Osteoblast (primary cell): ENCODE results near the gene PITX1. TPM values are rescaled to one million over a fixed set of nuclear protein-coding genes. Genes with fewer than 3 reads are reported as not detected.

ENCODE experiments used
- DNase-seq: peaks from one replicate; pipeline ENCODE4 v3.0.0; 2011; ENCODE audit warnings: low spot score, mixed read lengths; ENCODE audit not compliant: insufficient read length; ENCODE audit errors: missing footprints
- H2AFZ ChIP-seq: 2 replicates; pipeline ENCODE4 v1.6.0; 2011; ENCODE audit warnings: mild to moderate bottlenecking, low read length
- H3K27ac ChIP-seq: 2 replicates; pipeline ENCODE4 v1.5.1; 2011; ENCODE audit warnings: mild to moderate bottlenecking, low read depth, low read length, moderate library complexity
- H3K27me3 ChIP-seq: 2 replicates; pipeline ENCODE4 v1.6.0; 2012; ENCODE audit warnings: mild to moderate bottlenecking, control low read depth, inconsistent platforms, low read length, moderate library complexity; ENCODE audit not compliant: insufficient read depth
- H3K36me3 ChIP-seq: 2 replicates; pipeline ENCODE4 v1.5.1; 2011; ENCODE audit warnings: mild to moderate bottlenecking, low read length, control low read depth, moderate library complexity; ENCODE audit not compliant: insufficient read depth
- H3K4me1 ChIP-seq: 2 replicates; pipeline ENCODE4 v1.5.1; 2011; ENCODE audit warnings: mild to moderate bottlenecking, low read length, control low read depth, moderate library complexity; ENCODE audit not compliant: insufficient read depth
- H3K4me2 ChIP-seq: 2 replicates; pipeline ENCODE4 v1.6.0; 2011; ENCODE audit warnings: mild to moderate bottlenecking, low read length; ENCODE audit not compliant: insufficient read depth
- H3K4me3 ChIP-seq: fragments of 200-600 bp; sonication (generic); 3 replicates; pipeline ENCODE4 v1.5.1; 2012; ENCODE audit warnings: mild to moderate bottlenecking, low read length, inconsistent platforms; ENCODE audit not compliant: insufficient read depth
- H3K79me2 ChIP-seq: 2 replicates; pipeline ENCODE4 v1.6.0; 2012; ENCODE audit warnings: mild to moderate bottlenecking, low read length, control low read depth, inconsistent platforms; ENCODE audit not compliant: insufficient read depth
- H3K9me3 ChIP-seq: 2 replicates; pipeline ENCODE4 v1.5.1; 2011; ENCODE audit warnings: low read depth, low read length, control low read depth
- H4K20me1 ChIP-seq: 2 replicates; pipeline ENCODE4 v1.6.0; 2012; ENCODE audit warnings: mild to moderate bottlenecking, low read length, control low read depth; ENCODE audit not compliant: insufficient read depth
- CTCF ChIP-seq: IDR thresholded peaks from 2 replicates; pipeline ENCODE4 v1.5.1; 2011; ENCODE audit warnings: mild to moderate bottlenecking, low read depth, low read length, moderate library complexity; ENCODE audit errors: extremely low read depth
- total RNA-seq: library from RNA; depleted of rRNA; stranded (reverse); fragments of >200 nt; gene quantifications from 2 replicates; pipeline ENCODE4 v1.2.3, GENCODE V29; 2012

Gene PITX1
- total RNA-seq, 1 donor, result 9.8 TPM

DNA sequence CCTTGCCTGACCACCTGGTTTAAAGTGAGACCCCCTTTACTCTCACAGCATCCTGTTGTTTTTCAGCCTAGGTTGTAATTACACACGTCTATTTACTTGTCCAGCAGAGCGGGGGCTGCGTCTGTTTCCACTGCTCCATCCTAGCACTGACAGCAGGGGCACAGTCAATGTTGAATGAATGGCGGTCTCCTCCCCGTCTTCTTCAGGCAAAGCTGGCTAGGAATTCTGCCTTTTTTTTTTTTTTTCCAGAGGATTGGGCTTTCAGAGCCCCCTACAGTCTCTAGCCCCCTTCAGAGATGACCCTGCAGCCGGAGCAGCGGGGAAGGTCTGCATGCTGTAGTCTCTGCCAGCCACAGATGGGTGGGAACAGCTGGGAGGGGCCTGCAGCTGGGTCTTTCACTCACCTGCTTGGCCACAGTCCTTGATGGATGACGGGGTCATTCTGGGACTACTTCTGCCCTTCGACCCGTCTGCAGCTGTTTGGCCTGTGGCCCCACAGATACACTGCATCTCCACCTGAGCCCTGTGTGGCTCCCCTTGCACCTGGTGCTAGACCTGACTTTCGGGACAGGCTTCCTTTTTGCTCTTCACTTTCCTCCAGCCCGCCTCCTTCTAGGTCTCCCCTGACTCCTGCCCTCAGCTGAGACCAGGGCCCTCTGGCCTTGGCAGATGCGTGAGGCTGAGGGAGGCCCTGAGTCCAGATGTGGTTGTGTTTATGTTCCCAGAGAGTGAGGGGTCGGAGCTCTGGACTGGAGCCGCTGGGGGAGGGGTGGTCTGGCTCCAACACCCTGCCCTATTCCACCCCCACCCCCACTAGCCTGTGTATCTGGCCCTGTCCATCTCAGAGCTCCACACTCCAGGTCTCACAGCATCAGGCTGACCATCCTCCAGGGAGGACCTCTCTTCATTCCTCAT is 8.0 kb downstream of the PITX1 start:
- Histone ChIP-seq H3K36me3 (peaks cover 13% of the 10 kb centered on the region), H2AFZ (no peak overlapping the region), H3K27ac (no peak overlapping the region), H3K9me3 (no peaks in the 10 kb centered on the region), H3K79me2 (peaks cover 54% of the 10 kb centered on the region), H3K4me3 (no peak overlapping the region), H3K27me3 (no peaks in the 10 kb centered on the region), H4K20me1 (no peaks in the 10 kb centered on the region), H3K4me1 (peaks cover 3% of the 10 kb centered on the region), H3K4me2 (no peak overlapping the region)
- no peak for TF ChIP-seq CTCF
- peak; percentile 78 for DNase-seq

DNA sequence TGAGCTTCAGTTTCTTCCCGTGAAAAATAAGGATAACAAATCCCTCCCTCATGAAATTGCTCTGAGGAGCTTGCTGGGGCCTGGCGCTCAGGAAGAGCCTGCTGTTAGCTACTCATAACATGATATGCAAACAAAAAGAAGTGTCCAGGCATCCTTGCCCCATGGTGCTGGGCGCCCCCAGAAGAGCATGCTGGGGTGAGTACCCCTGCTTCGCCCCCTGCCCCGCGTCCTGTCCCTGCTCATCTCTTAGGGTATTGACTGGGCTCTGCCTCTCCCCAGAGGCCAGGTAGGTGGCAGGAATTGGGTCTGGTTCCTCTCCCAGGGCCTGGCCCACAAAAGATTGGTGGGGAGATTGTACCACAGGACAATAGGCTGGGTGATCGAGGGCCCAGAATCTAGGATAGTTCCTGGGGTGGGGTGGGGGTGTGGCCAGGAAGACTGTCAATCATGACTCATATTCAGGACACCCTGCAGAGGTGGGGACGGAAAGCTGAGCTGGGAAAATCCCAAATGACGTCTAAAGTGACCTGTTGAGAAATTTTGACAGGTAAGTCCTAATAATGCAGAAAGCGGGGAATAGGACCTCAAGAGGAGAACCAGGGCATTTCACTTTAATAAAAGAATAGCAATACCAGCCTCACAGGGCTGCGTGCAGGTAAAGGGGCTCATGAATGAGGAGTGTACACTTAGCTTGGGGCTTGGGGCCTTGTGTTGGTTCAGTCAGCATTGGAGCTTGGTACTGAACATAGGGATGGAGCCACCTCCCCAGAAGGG is 8.9 kb downstream of the PITX1 start:
- H3K36me3 ChIP-seq, result peaks cover 13% of the 10 kb centered on the region
- H3K4me1 ChIP-seq, result peaks cover 3% of the 10 kb centered on the region
- no peaks in the 10 kb centered on the region for H4K20me1 ChIP-seq
- no peak overlapping the region for H3K27ac ChIP-seq
- H3K4me2 ChIP-seq, result no peak overlapping the region
- no peak overlapping the region for H2AFZ ChIP-seq
- peak; percentile 54 for DNase-seq
- no peak for TF ChIP-seq CTCF
- H3K27me3 ChIP-seq, result no peaks in the 10 kb centered on the region
- H3K4me3 ChIP-seq, result no peak overlapping the region
- peaks cover 45% of the 10 kb centered on the region for H3K79me2 ChIP-seq
- no peaks in the 10 kb centered on the region for H3K9me3 ChIP-seq

DNA sequence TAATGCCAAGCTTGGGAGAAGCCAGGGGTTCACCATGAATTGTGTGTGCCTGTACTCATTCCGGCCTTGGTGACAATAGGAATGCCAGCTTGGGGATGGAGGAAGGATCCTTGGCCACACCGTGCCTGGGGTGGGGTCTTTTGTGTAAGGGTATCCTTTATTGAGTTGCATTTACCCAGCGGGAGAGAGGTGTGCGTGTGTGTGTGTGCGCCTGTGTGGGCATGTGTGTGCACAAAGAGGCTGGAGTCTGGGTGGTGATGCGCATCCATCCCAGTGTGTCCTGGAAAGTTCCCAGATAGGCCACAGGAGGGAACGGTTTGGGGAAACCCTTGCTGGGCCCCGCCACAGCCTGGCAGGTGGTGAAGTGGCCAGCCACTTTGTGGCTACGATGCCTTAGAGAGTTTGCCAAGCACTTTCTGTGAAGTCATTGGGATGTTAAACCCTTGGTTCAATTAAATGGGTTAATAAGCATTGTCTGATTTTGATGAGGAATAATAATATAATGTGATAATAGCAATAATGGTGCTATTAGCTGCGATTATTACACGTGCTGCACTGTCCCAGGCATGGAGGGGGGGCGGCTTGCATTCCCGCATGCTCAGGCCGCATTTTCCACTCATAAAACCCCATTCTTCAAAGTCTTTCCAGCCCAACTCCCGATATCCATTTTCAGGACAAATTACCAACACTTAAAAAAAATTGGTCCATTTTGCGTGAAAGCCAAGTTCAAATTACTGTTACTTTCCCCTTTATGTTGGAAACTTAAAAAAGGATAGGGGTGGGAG is 13.7 kb downstream of the PITX1 start:
- Histone ChIP-seq H3K9me3 (no peaks in the 10 kb centered on the region), H3K27ac (no peak overlapping the region), H3K36me3 (no peaks in the 10 kb centered on the region), H4K20me1 (no peaks in the 10 kb centered on the region), H3K79me2 (peaks cover under 1% of the 10 kb centered on the region), H3K4me2 (no peak overlapping the region), H3K27me3 (no peaks in the 10 kb centered on the region), H3K4me1 (no peaks in the 10 kb centered on the region), H2AFZ (no peak overlapping the region), H3K4me3 (no peak overlapping the region)
- peak; percentile 77 for DNase-seq
- no peak for TF ChIP-seq CTCF
